ENCODE results near the gene GCLC. TPM values are rescaled to one million over a fixed set of nuclear protein-coding genes. Genes with fewer than 3 reads are reported as not detected.
A peak's percentile ranks its signal among the peaks of the same experiment; 100 is the strongest.

Gene GCLC
- total RNA-seq, 1 experiment from 2014 or later, result 108 TPM

GRCh38 chr6:53506872-53507271 is 38.0 kb downstream of the GCLC start:
- Mint-ChIP-seq H3K27me3 (ENCODE audit: insufficient read depth, unreplicated experiment) (no peaks in the 10 kb centered on the region), H3K9me3 (ENCODE audit: unreplicated experiment) (no peaks in the 10 kb centered on the region), H3K27ac (ENCODE audit: low read depth, unreplicated experiment) (no peak overlapping the region), H3K4me3 (ENCODE audit: unreplicated experiment) (no peak overlapping the region), H3K4me1 (ENCODE audit: insufficient read depth, unreplicated experiment) (no peaks in the 10 kb centered on the region), H3K36me3 (ENCODE audit: insufficient read depth, unreplicated experiment) (peaks cover 95% of the 10 kb centered on the region)
- intact Hi-C loops (cut with micrococcal nuclease), result no loop called here
- BruUV-seq (replicated peaks), result no TSS peak
- ChIA-PET POLR2A (interaction anchor here (2.2 kb wide), 1 partner anchor 10 kb away, joined by 8 read pairs; no protein-coding TSS in a partner anchor), CTCF (interaction anchor here (0.7 to 2.2 kb wide), 4 partner anchors 10 to 219 kb away, joined by 3 to 6 read pairs (median 4); no protein-coding TSS in a partner anchor)
- no peak for TF ChIP-seq CTCF (IDR thresholded peaks at IDR 0.05; ENCODE audit: unreplicated experiment)
- DNase-seq (ENCODE audit: unreplicated experiment), result no peak

DNA sequence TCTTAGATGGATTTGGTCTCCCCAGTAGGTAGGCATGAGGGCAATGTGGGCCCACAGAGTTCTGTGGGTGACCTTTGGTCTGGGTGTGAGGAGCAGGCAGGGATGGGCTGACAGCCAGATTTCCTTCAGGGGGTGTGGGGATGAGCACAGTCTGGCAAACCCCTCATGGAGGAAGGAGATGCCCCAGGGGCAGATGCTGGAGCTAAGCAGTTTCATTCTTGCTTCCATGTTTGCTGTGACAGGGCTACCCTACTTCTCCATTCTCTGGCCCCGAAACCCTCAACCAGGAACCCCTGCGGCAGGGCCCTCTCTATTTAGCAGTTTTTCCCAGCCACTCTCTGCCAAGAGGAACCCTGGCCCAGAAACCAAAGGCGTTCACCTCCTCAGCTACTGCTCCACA is 40.4 kb downstream of the GCLC start:
- no peaks in the 10 kb centered on the region for H3K4me1 Mint-ChIP-seq (ENCODE audit: insufficient read depth, unreplicated experiment)
- H3K27me3 Mint-ChIP-seq (ENCODE audit: insufficient read depth, unreplicated experiment), result no peaks in the 10 kb centered on the region
- intact Hi-C loops (cut with micrococcal nuclease), result no loop called here
- peaks cover 89% of the 10 kb centered on the region for H3K36me3 Mint-ChIP-seq (ENCODE audit: insufficient read depth, unreplicated experiment)
- ChIA-PET CTCF (interaction anchor here (0.6 to 2.4 kb wide), 3 partner anchors 11 to 224 kb away, joined by 3 to 15 read pairs (median 4); no protein-coding TSS in a partner anchor), POLR2A (interaction anchor here (1.2 kb wide), 2 partner anchors 9 kb away, joined by 3 to 4 read pairs; no protein-coding TSS in a partner anchor)
- no peak overlapping the region for H3K4me3 Mint-ChIP-seq (ENCODE audit: unreplicated experiment)
- peak overlapping the region; percentile 39 for H3K27ac Mint-ChIP-seq (ENCODE audit: low read depth, unreplicated experiment)
- no peak for DNase-seq (ENCODE audit: unreplicated experiment)
- TF ChIP-seq CTCF (IDR thresholded peaks at IDR 0.05; ENCODE audit: unreplicated experiment), result no peak
- H3K9me3 Mint-ChIP-seq (ENCODE audit: unreplicated experiment), result no peaks in the 10 kb centered on the region
- no TSS peak for BruUV-seq (replicated peaks)

- Mint-ChIP-seq H3K27me3 (ENCODE audit: insufficient read depth, unreplicated experiment) (no peaks in the 10 kb centered on the region), H3K9me3 (ENCODE audit: unreplicated experiment) (no peaks in the 10 kb centered on the region)
These were observed 41.8 kb downstream of the GCLC start for GRCh38 chr6:53503060-53503459.

GRCh38 chr6:53501432-53501831 is 43.5 kb downstream of the GCLC start:
- Mint-ChIP-seq H3K4me3 (ENCODE audit: unreplicated experiment) (no peak overlapping the region), H3K4me1 (ENCODE audit: insufficient read depth, unreplicated experiment) (peaks cover 10% of the 10 kb centered on the region), H3K27ac (ENCODE audit: low read depth, unreplicated experiment) (no peak overlapping the region), H3K9me3 (ENCODE audit: unreplicated experiment) (no peaks in the 10 kb centered on the region), H3K27me3 (ENCODE audit: insufficient read depth, unreplicated experiment) (no peaks in the 10 kb centered on the region), H3K36me3 (ENCODE audit: insufficient read depth, unreplicated experiment) (peaks cover 90% of the 10 kb centered on the region)
- ChIA-PET POLR2A (interaction anchor here (0.9 kb wide), 1 partner anchor 47 kb away, joined by 6 read pairs; no protein-coding TSS in a partner anchor), CTCF (interaction anchor here (1.7 kb wide), 1 partner anchor 149 kb away, joined by 3 read pairs; no protein-coding TSS in a partner anchor)
- BruUV-seq (replicated peaks), result no TSS peak
- no peak for DNase-seq (ENCODE audit: unreplicated experiment)
- TF ChIP-seq CTCF (IDR thresholded peaks at IDR 0.05; ENCODE audit: unreplicated experiment), result no peak
- intact Hi-C loops (cut with micrococcal nuclease), result no loop called here

More at GRCh38 chr6:53503060-53503459, 41.8 kb downstream of the GCLC start:
- no peak overlapping the region for H3K4me3 Mint-ChIP-seq (ENCODE audit: unreplicated experiment)
- H3K27ac Mint-ChIP-seq (ENCODE audit: low read depth, unreplicated experiment), result no peak overlapping the region
- intact Hi-C loops (cut with micrococcal nuclease), result no loop called here
- ChIA-PET POLR2A (interaction anchor here (0.7 to 1.8 kb wide), 3 partner anchors 10 to 230 kb away, joined by 3 to 6 read pairs (median 4); no protein-coding TSS in a partner anchor), CTCF (interaction anchor here (0.6 to 1.6 kb wide), 3 partner anchors 149 to 347 kb away, joined by 3 to 5 read pairs (median 5); no protein-coding TSS in a partner anchor)
- H3K4me1 Mint-ChIP-seq (ENCODE audit: insufficient read depth, unreplicated experiment), result no peaks in the 10 kb centered on the region
- no TSS peak for BruUV-seq (replicated peaks)
- TF ChIP-seq CTCF (IDR thresholded peaks at IDR 0.05; ENCODE audit: unreplicated experiment), result no peak
- DNase-seq (ENCODE audit: unreplicated experiment), result no peak
- H3K36me3 Mint-ChIP-seq (ENCODE audit: insufficient read depth, unreplicated experiment), result peaks cover 86% of the 10 kb centered on the region

All from MCF 10A (cell line).